CD8-positive, alpha-beta memory T cell (primary cell): Measurements from ENCODE around the gene LSP1. TPM values are rescaled to one million over a fixed set of nuclear protein-coding genes. Genes with fewer than 3 reads are reported as not detected.

Experiments
- CTCF ChIA-PET: fragments of 350-600 bp; sonication (Branson Sonifier 250); formaldehyde crosslinking; loops from one replicate; lab custom pipeline; 2021; ENCODE audit warnings: antibody characterized with exemption; lab: Charles Lee
- POLR2A ChIA-PET: fragments of 350-600 bp; sonication (Branson Sonifier 250); formaldehyde crosslinking; loops from one replicate; lab custom pipeline; 2021; ENCODE audit warnings: antibody characterized with exemption; lab: Charles Lee
- DNase-seq, 5 donors: peaks; one replicate each; pipeline versions ENCODE4 v3.0.0 to v3.0.0-alpha.2; 2020 to 2022; ENCODE audit warnings: mixed read lengths in 1 of 5
- H3K27ac ChIP-seq: one replicate; pipeline ENCODE4 v1.7.0; 2013; ENCODE audit warnings: low read depth, mild to moderate bottlenecking, low read length, moderate library complexity
- H3K27me3 ChIP-seq: 2 replicates; pipeline ENCODE4 v1.7.0; 2013; ENCODE audit warnings: low read length, mild to moderate bottlenecking; ENCODE audit not compliant: insufficient read depth, poor library complexity, severe bottlenecking
- H3K36me3 ChIP-seq: 2 replicates; pipeline ENCODE4 v1.7.0; 2013; ENCODE audit warnings: mild to moderate bottlenecking, low read length, moderate library complexity; ENCODE audit not compliant: insufficient read depth
- H3K4me1 ChIP-seq: 2 replicates; pipeline ENCODE4 v1.7.0; 2013; ENCODE audit warnings: mild to moderate bottlenecking, low read length, moderate library complexity; ENCODE audit not compliant: insufficient read depth
- H3K4me3 ChIP-seq: 2 replicates; pipeline ENCODE4 v1.7.0; 2013; ENCODE audit warnings: mild to moderate bottlenecking, low read length
- H3K9me3 ChIP-seq: 2 replicates; pipeline ENCODE4 v1.7.0; 2013; ENCODE audit warnings: mild to moderate bottlenecking, low read length
- H3K27ac Mint-ChIP-seq, 8 donors: one replicate each; pipeline ENCODE4 v1.8.0; 2020 to 2021; ENCODE audit warnings: mixed read lengths in 8 of 8, mild to moderate bottlenecking in 6 of 8, inconsistent platforms in 3 of 8, moderate library complexity in 3 of 8
- H3K27me3 Mint-ChIP-seq, 2 donors: one replicate each; pipeline ENCODE4 v1.8.0; 2020 to 2021; ENCODE audit warnings: mixed read lengths in 2 of 2, mild to moderate bottlenecking in 1 of 2, moderate library complexity in 1 of 2
- H3K36me3 Mint-ChIP-seq, 3 donors: one replicate each; pipeline ENCODE4 v1.8.0; 2020 to 2021; ENCODE audit warnings: mixed read lengths in 3 of 3, inconsistent platforms in 1 of 3, mild to moderate bottlenecking in 1 of 3
- H3K4me1 Mint-ChIP-seq, 3 donors: one replicate each; pipeline ENCODE4 v1.8.0; 2020 to 2021; ENCODE audit warnings: mixed read lengths in 3 of 3, inconsistent platforms in 1 of 3, mild to moderate bottlenecking in 1 of 3
- H3K4me3 Mint-ChIP-seq, 7 donors: one replicate each; pipeline ENCODE4 v1.8.0; 2020 to 2021; ENCODE audit warnings: mixed read lengths in 7 of 7, mild to moderate bottlenecking in 6 of 7, moderate library complexity in 4 of 7, inconsistent platforms in 2 of 7
- H3K9me3 Mint-ChIP-seq, 5 donors: one replicate each; pipeline ENCODE4 v1.8.0; 2020 to 2022; ENCODE audit warnings: mixed read lengths in 5 of 5, mild to moderate bottlenecking in 3 of 5, moderate library complexity in 2 of 5, inconsistent platforms in 1 of 5
- polyA plus RNA-seq: library from polyadenylated mRNA; unstranded; fragments of 300-500 nt; fragmentation: Illumina TruSeq; gene quantifications from one replicate; pipeline ENCODE4 v1.2.3, GENCODE V29; 2021
- total RNA-seq, 2 experiments: library from RNA; stranded (reverse); gene quantifications; one replicate each; pipeline ENCODE4 v1.2.3, GENCODE V29; 2021

LSP1 gene
- total and polyA plus RNA-seq, 3 experiments from 2014 or later: 226 to 496 (median 230) TPM

GRCh38 chr11:1835671-1836010 is 17.2 kb upstream of the LSP1 start:
- ChIA-PET CTCF (interaction anchor here (1.0 to 7.7 kb wide), 10 partner anchors 18 to 316 kb away, joined by 3 to 286 read pairs (median 9); partner anchors contain the start of gene LSP1), POLR2A (no interaction called here)
- no peak overlapping the region for H3K4me3 Mint-ChIP-seq
- H3K27ac ChIP-seq: no peak overlapping the region
- peaks cover 6 to 16% (median 10%) of the 10 kb centered on the region in 3 donors for H3K4me1 Mint-ChIP-seq
- H3K36me3 ChIP-seq: no peaks in the 10 kb centered on the region
- H3K4me1 ChIP-seq: peaks cover 13% of the 10 kb centered on the region
- H3K9me3 Mint-ChIP-seq: no peaks in the 10 kb centered on the region
- peaks cover 6 to 8% of the 10 kb centered on the region in 2 donors for H3K27me3 Mint-ChIP-seq
- no peaks in the 10 kb centered on the region for H3K9me3 ChIP-seq
- H3K36me3 Mint-ChIP-seq: no peaks in the 10 kb centered on the region
- no peak overlapping the region for H3K4me3 ChIP-seq
- H3K27me3 ChIP-seq: no peaks in the 10 kb centered on the region
- H3K27ac Mint-ChIP-seq: no peak overlapping the region
- DNase-seq: no peak

GRCh38 chr11:1836011-1836945 is 16.6 kb upstream of the LSP1 start:
- ChIA-PET CTCF (interaction anchor here (0.7 to 7.7 kb wide), 12 partner anchors 15 to 316 kb away, joined by 3 to 286 read pairs (median 4); partner anchors contain the start of gene LSP1), POLR2A (no interaction called here)
- no peak overlapping the region for H3K4me3 ChIP-seq
- no peaks in the 10 kb centered on the region for H3K27me3 ChIP-seq
- Mint-ChIP-seq H3K4me3 (no peak overlapping the region), H3K4me1 (peaks cover 6 to 23% (median 10%) of the 10 kb centered on the region in 3 donors), H3K36me3 (no peaks in the 10 kb centered on the region), H3K27ac (no peak overlapping the region), H3K9me3 (no peaks in the 10 kb centered on the region), H3K27me3 (peaks cover 6 to 8% of the 10 kb centered on the region in 2 donors)
- peaks cover 13% of the 10 kb centered on the region for H3K4me1 ChIP-seq
- no peaks in the 10 kb centered on the region for H3K9me3 ChIP-seq
- no peak overlapping the region for H3K27ac ChIP-seq
- no peaks in the 10 kb centered on the region for H3K36me3 ChIP-seq
- peak in 1 of 5 donors; percentile 38 for DNase-seq

DNA sequence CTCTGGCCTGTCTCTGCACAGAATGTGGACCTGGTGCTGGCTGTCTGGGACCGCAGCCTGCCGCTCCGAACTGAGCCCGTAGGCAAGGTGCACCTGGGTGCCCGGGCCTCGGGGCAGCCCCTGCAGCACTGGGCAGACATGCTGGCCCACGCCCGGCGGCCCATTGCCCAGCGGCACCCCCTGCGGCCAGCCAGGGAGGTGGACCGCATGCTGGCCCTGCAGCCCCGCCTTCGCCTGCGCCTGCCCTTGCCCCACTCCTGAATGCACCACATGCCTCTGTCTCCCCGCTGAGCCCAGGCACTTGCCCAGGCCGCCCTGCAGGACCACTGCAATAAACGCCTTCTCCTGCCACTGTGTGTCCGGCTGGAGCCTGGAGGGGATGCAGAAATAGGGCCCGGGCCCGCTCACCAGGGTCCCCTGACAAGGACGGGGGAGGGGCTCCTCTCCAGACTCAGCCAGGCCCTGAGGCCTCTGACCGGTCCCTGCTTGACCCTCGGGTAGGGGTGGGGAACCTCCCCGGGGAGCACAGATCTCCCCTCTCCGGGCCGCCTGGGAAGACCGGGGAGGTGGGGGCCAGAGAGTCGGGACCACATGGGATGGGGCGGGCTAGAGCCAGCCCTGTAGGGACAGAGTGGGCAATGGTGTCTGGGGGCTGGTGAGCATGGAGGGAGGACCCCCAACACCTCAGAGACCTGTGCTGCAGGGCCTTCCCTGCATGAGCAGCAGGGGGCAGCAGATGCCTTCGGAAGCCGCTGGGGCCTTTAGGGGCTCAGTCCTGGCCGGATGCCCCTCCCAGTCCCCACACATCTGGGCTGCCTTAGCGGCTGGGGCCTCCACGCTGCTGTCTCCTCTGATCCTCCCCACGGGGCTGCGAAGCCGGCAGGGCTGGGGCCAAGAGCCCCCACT is 15.5 kb upstream of the LSP1 start:
- H3K9me3 Mint-ChIP-seq: no peaks in the 10 kb centered on the region
- CTCF ChIA-PET: interaction anchor here (0.8 to 7.7 kb wide), 8 partner anchors 10 to 184 kb away, joined by 3 to 286 read pairs (median 8); partner anchors contain the start of gene LSP1
- DNase-seq: peak; percentile 75 to 92 (median 80)

DNA sequence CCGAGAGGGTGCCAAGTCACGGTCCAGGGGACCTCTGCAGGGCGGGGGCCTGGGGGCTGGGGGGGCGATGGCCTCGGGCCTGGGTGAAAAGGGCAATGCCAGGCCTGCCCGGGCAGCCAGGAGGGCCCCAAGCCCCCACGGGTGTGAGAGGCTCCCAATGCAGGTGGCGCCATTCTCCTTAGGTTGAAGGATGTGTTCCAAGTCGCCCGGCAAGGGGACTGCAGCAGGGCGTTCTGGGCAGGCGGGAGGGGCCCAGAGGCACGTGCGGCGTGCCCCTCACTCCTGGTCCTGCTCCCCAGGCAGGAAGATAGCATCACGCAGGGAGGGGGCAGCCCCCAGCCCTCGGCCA is 14.8 kb upstream of the LSP1 start:
- Mint-ChIP-seq H3K4me1 (peaks cover 6 to 25% (median 8%) of the 10 kb centered on the region in 3 donors), H3K36me3 (no peaks in the 10 kb centered on the region), H3K4me3 (peak overlapping the region in 1 of 7 donors; percentile 34), H3K9me3 (no peaks in the 10 kb centered on the region), H3K27ac (peak overlapping the region in 1 of 8 donors; percentile 50), H3K27me3 (peaks cover 3 to 4% of the 10 kb centered on the region in 2 donors)
- Histone ChIP-seq H3K36me3 (no peaks in the 10 kb centered on the region), H3K27ac (no peak overlapping the region), H3K4me3 (no peak overlapping the region), H3K4me1 (peaks cover 13% of the 10 kb centered on the region), H3K27me3 (no peaks in the 10 kb centered on the region), H3K9me3 (no peaks in the 10 kb centered on the region)
- ChIA-PET CTCF (interaction anchor here (1.0 to 3.4 kb wide), 7 partner anchors 9 to 314 kb away, joined by 3 to 13 read pairs (median 6); no protein-coding TSS in a partner anchor), POLR2A (no interaction called here)
- DNase-seq: no peak

More for the DNA sequence above, 15.5 kb upstream of the LSP1 start:
- POLR2A ChIA-PET: no interaction called here
- Histone ChIP-seq H3K27me3 (no peaks in the 10 kb centered on the region), H3K27ac (no peak overlapping the region), H3K36me3 (no peaks in the 10 kb centered on the region), H3K4me3 (no peak overlapping the region), H3K9me3 (no peaks in the 10 kb centered on the region), H3K4me1 (peaks cover 13% of the 10 kb centered on the region)
- peaks cover 3 to 6% of the 10 kb centered on the region in 2 donors for H3K27me3 Mint-ChIP-seq
- H3K36me3 Mint-ChIP-seq: no peaks in the 10 kb centered on the region
- peaks cover 6 to 23% (median 8%) of the 10 kb centered on the region in 3 donors for H3K4me1 Mint-ChIP-seq
- H3K27ac Mint-ChIP-seq: peak overlapping the region in 1 of 8 donors; percentile 50
- peak overlapping the region in 1 of 7 donors; percentile 34 for H3K4me3 Mint-ChIP-seq

DNA sequence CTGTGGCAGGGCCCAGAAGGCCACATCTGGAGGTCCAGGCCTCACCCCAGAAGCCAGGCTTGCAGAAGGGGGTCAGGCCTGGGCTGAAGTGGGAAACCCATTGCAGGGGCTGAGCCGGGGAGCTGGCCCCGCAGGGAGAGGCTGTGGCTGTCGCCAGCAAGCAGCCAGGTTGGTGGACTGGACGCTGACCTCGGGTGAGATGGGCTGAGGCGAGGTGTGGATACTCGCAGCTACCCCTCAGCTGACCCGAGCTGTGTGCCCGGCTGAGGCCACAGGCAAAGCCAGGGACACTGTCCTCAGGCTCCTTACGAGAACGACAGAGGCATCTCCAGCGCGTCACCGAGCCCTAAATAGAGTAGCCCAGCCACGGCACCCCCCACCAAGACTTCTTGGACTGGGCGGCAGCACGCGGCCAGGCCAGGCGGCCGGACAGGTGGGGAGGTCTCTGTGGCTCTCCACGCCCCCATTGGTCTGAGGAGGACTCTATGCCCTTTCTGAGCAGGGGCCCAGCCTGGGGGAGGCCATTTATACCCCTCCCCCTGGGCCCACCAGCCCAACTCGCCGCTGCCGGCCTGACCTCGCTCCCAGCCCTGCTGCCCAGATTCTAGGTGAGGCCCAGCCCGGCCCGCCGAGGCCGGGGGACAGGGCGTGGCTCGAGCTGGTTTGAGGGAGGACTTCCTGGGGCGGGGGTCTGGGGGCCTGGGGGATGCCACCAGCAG is 14.3 kb upstream of the LSP1 start, which contains the start of gene TNNI2:
Gene TNNI2, plus strand, starts transcription at position 556 of the 719 bp plus-strand sequence. CDS start 716 bp downstream, outside the sequence.
- Mint-ChIP-seq H3K4me1 (peaks cover 10 to 30% (median 12%) of the 10 kb centered on the region in 3 donors), H3K27me3 (peaks cover 0 to 2% of the 10 kb centered on the region in 2 donors), H3K27ac (peak within 1 kb of the TSS in 4 of 8 donors; percentile 29 to 79 (median 70)), H3K4me3 (peak within 1 kb of the TSS in 1 of 7 donors; percentile 34), H3K36me3 (no peaks in the 10 kb centered on the region), H3K9me3 (no peaks in the 10 kb centered on the region)
- peaks cover 17% of the 10 kb centered on the region for H3K4me1 ChIP-seq
- no peak within 1 kb of the TSS for H3K4me3 ChIP-seq
- H3K27me3 ChIP-seq: no peaks in the 10 kb centered on the region
- H3K36me3 ChIP-seq: no peaks in the 10 kb centered on the region
- H3K27ac ChIP-seq: no peak within 1 kb of the TSS
- CTCF ChIA-PET: interaction anchor here (1.0 to 3.4 kb wide), 8 partner anchors 9 to 313 kb away, joined by 3 to 13 read pairs (median 4); no protein-coding TSS in a partner anchor
- no peaks in the 10 kb centered on the region for H3K9me3 ChIP-seq
- POLR2A ChIA-PET: interaction anchor here (0.5 to 1.2 kb wide), 2 partner anchors 9 to 13 kb away, joined by 3 to 5 read pairs; no protein-coding TSS in a partner anchor
- peak in 1 of 5 donors; percentile 48 for DNase-seq

DNA sequence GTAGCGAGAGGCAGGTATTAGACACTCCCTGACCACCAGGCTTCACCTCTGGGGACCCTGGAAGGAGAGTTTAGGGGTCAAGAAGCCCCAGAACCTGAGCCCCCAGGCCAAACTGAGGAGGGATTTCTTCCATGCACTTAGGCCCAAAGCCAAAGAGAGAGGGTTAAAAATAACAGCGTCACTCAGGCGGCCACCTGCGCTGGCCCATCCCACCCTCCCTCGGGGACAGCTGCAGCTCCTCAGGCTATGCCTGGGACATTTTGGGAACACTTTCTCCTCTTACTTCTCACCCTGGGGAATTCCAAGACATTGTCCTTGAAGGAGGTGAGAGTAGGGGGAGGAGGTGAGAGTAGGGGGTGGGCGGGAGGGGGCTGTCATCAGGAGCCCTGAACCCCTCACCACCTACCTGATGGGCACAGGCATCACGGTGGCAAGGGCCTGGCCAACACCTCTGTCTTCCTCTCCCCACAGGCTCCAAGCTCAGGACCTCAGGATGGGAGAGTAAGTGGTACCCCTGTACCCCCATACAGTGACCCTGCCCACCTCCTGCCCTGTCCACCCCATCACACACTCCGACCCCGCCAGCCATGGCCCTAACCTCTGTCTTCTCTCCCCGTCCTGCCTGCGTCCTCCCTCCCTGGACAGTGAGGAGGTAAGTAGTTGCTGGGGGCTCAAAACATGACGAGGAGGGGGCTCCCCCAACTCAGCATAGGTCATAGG is 13.5 kb upstream of the LSP1 start:
- Mint-ChIP-seq H3K36me3 (no peaks in the 10 kb centered on the region), H3K4me3 (peak overlapping the region in 1 of 7 donors; percentile 32), H3K4me1 (peaks cover 18 to 38% (median 20%) of the 10 kb centered on the region in 3 donors), H3K9me3 (no peaks in the 10 kb centered on the region), H3K27ac (peak overlapping the region in 4 of 8 donors; percentile 29 to 79 (median 70)), H3K27me3 (peaks cover 0 to 2% of the 10 kb centered on the region in 2 donors)
- POLR2A ChIA-PET: interaction anchor here (1.2 kb wide), 1 partner anchor 12 kb away, joined by 5 read pairs; no protein-coding TSS in a partner anchor
- Histone ChIP-seq H3K9me3 (no peaks in the 10 kb centered on the region), H3K27me3 (no peaks in the 10 kb centered on the region), H3K4me1 (peaks cover 25% of the 10 kb centered on the region), H3K4me3 (no peak overlapping the region), H3K27ac (no peak overlapping the region), H3K36me3 (no peaks in the 10 kb centered on the region)
- peak in 1 of 5 donors; percentile 34 for DNase-seq
- CTCF ChIA-PET: interaction anchor here (1.2 to 3.4 kb wide), 6 partner anchors 36 to 312 kb away, joined by 3 to 13 read pairs (median 6); no protein-coding TSS in a partner anchor
